A673 (cell line): ENCODE results near the gene NAA38.

ENCODE experiments used
- EZH2 ChIP-seq: fragments of 200-600 bp; sonication (generic); IDR thresholded peaks from 2 replicates; pipeline ENCODE4 v1.6.1; 2017; ENCODE audit warnings: borderline replicate concordance, low read depth, mild to moderate bottlenecking, mixed read lengths, antibody characterized with exemption, low read length; ENCODE audit not compliant: poor library complexity, severe bottlenecking
- TF ChIP-seq, protein P1 (sequence below): fragments of 300-800, 200-600 bp; sonication (generic); conservative IDR thresholded peaks from 2 replicates; pipeline ENCODE4 v1.5.1; 2017; ENCODE audit warnings: low read depth, mild to moderate bottlenecking, antibody characterized with exemption, low read length, moderate library complexity, mixed read lengths

DNA sequence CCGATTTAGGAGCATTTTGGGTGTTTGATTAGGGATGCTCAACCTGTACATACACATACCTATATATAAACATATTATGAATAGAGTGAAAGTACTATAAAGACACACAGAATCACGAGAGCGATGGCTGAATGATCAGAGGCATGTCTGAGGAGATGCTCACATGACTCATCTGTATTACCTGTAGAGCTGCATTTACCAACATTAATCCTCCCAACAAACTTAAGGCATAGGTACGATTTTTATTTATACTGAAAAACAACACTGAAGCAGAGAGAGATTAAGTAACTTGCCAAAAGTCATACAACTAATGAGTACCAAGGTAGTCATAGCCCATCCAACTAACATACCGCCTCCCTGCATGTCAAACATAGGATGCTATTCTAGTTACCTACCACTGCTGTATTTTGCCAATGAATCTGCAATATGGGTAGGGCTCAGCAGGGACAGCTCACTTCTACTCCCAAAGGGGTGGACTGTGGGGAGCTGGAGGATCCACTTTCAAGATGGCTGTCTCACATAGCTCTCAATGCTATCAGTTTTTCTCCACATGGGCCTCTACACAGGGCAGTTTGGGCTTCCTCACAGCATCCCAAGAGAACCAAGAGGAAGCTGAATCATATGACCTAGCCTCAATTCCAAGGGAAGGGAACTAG, 7.8 kb upstream of the NAA38 start:
- TF ChIP-seq, protein P1, sequence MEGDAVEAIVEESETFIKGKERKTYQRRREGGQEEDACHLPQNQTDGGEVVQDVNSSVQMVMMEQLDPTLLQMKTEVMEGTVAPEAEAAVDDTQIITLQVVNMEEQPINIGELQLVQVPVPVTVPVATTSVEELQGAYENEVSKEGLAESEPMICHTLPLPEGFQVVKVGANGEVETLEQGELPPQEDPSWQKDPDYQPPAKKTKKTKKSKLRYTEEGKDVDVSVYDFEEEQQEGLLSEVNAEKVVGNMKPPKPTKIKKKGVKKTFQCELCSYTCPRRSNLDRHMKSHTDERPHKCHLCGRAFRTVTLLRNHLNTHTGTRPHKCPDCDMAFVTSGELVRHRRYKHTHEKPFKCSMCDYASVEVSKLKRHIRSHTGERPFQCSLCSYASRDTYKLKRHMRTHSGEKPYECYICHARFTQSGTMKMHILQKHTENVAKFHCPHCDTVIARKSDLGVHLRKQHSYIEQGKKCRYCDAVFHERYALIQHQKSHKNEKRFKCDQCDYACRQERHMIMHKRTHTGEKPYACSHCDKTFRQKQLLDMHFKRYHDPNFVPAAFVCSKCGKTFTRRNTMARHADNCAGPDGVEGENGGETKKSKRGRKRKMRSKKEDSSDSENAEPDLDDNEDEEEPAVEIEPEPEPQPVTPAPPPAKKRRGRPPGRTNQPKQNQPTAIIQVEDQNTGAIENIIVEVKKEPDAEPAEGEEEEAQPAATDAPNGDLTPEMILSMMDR, result no peak
- no peak for TF ChIP-seq EZH2
